Caco-2 (cell line): ENCODE measurements around the gene CHKB. TPM values are rescaled to one million over a fixed set of nuclear protein-coding genes. Genes with fewer than 3 reads are reported as not detected.

ENCODE experiments used
- BruUV-seq: library from RNA; stranded (reverse); fragments of 400-500 nt; replicated peaks from 2 replicates; lab custom pipeline; 2021; lab: Mats Ljungman, UMichigan
- CTCF ChIA-PET: fragments of 300-600 bp; sonication (Branson Sonifier 250); formaldehyde crosslinking; loops from one replicate; lab custom pipeline; 2022; ENCODE audit warnings: antibody characterized with exemption; lab: Charles Lee
- POLR2A ChIA-PET: fragments of 300-600 bp; sonication (Branson Sonifier 250); formaldehyde crosslinking; loops from one replicate; lab custom pipeline; 2022; ENCODE audit warnings: antibody characterized with exemption; lab: Charles Lee
- DNase-seq, 2 experiments: peaks; one replicate each; pipeline versions ENCODE4 v3.0.0 to v3.0.0-alpha.2; 2020 to 2022
- H3K27me3 ChIP-seq: replicated peaks from 2 replicates; pipeline ENCODE4 v1.6.0; 2011; ENCODE audit warnings: low read length; ENCODE audit not compliant: control insufficient read depth, insufficient read depth
- H3K36me3 ChIP-seq: 2 replicates; pipeline ENCODE4 v1.5.1; 2011; ENCODE audit warnings: low read length; ENCODE audit not compliant: control insufficient read depth, insufficient read depth
- H3K4me1 ChIP-seq: fragments of 250-450 bp; sonication (Bioruptor Pico); 2 replicates; pipeline ENCODE4 v1.5.1; 2020; ENCODE audit warnings: mild to moderate bottlenecking
- H3K4me3 ChIP-seq: 2 replicates; pipeline ENCODE4 v1.5.1; 2011; ENCODE audit warnings: low read depth, mild to moderate bottlenecking, control low read depth, low read length
- H3K9me3 ChIP-seq: fragments of 250-450 bp; sonication (Bioruptor Pico); 2 replicates; pipeline ENCODE4 v1.5.1; 2020; ENCODE audit warnings: mild to moderate bottlenecking, moderate library complexity
- H3K27ac Mint-ChIP-seq: one replicate; pipeline ENCODE4 v1.8.0; 2022; ENCODE audit warnings: mixed read lengths; ENCODE audit not compliant: unreplicated experiment
- H3K27me3 Mint-ChIP-seq: one replicate; pipeline ENCODE4 v1.8.0; 2022; ENCODE audit warnings: mixed read lengths; ENCODE audit not compliant: insufficient read depth, unreplicated experiment
- H3K36me3 Mint-ChIP-seq: one replicate; pipeline ENCODE4 v1.8.0; 2022; ENCODE audit warnings: mild to moderate bottlenecking, mixed read lengths; ENCODE audit not compliant: insufficient read depth, unreplicated experiment
- H3K4me1 Mint-ChIP-seq: one replicate; pipeline ENCODE4 v1.8.0; 2022; ENCODE audit warnings: low read depth, mixed read lengths; ENCODE audit not compliant: unreplicated experiment
- H3K4me3 Mint-ChIP-seq: one replicate; pipeline ENCODE4 v1.8.0; 2022; ENCODE audit warnings: mild to moderate bottlenecking, moderate library complexity, mixed read lengths; ENCODE audit not compliant: unreplicated experiment
- H3K9me3 Mint-ChIP-seq: one replicate; pipeline ENCODE4 v1.8.0; 2022; ENCODE audit warnings: mixed read lengths; ENCODE audit not compliant: unreplicated experiment
- intact Hi-C: fragments of 100-400 bp; cut with micrococcal nuclease; formaldehyde crosslinking; loops from one replicate; pipeline ENCODE4 v1.10.0; 2022; ENCODE audit not compliant: unreplicated experiment
- total RNA-seq: library from RNA; stranded (reverse); gene quantifications from 2 replicates; pipeline ENCODE4 v1.2.3, GENCODE V29; 2022
- TF ChIP-seq, protein P1 (sequence below), 2 experiments: fragments of 200-600 bp in 1 of 2; IDR thresholded peaks; 1 replicate in 1 of 2; 2 replicates in 1 of 2; pipeline versions ENCODE4 v1.5.1 to v1.8.0; 2011 to 2022; ENCODE audit warnings: antibody characterized with exemption in 1 of 2, control low read depth in 1 of 2, inconsistent platforms in 1 of 2, low read depth in 1 of 2, low read length in 1 of 2, mild to moderate bottlenecking in 1 of 2, moderate library complexity in 1 of 2; ENCODE audit not compliant: insufficient read depth in 1 of 2, severe bottlenecking in 1 of 2, unreplicated experiment in 1 of 2

CHKB gene
- total RNA-seq, 1 experiment from 2014 or later, result 43.3 TPM

DNA sequence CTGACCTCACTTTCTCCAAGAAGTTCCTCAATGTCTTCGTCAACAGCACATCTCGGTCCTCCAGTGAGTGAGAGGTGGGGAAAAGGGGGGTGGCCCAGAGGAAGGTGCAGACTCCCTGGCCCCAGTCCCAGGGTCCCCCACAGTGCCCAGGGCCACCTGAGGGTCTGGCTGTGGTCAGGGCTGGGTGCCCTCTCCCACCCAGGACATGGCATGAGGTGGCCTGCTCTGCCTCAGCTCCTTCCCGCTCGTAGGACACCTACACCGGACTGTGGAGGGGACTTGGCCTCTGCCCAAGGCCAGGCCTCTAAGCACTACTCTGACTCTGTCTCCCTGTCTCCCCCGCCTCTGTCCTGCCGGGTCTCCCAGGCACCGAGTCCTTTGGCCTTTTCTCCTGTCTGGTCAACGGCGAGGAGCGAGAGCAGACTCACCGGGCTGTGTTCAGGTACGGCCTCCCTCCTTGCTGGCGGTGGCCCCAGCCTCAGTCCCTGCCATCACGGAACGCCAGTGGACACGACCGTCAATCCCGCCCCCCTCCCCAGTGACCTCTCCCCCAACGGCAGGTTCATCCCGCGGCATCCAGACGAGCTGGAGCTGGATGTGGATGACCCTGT is 22.5 kb upstream of the CHKB start:
- Mint-ChIP-seq H3K9me3 (no peaks in the 10 kb centered on the region), H3K27me3 (peaks cover 6% of the 10 kb centered on the region), H3K4me3 (no peak overlapping the region), H3K4me1 (peaks cover under 1% of the 10 kb centered on the region), H3K27ac (no peak overlapping the region), H3K36me3 (no peaks in the 10 kb centered on the region)
- H3K4me3 ChIP-seq, result no peak overlapping the region
- intact Hi-C loops, result no loop called here
- no peaks in the 10 kb centered on the region for H3K27me3 ChIP-seq
- no peaks in the 10 kb centered on the region for H3K9me3 ChIP-seq
- TF ChIP-seq, protein P1, sequence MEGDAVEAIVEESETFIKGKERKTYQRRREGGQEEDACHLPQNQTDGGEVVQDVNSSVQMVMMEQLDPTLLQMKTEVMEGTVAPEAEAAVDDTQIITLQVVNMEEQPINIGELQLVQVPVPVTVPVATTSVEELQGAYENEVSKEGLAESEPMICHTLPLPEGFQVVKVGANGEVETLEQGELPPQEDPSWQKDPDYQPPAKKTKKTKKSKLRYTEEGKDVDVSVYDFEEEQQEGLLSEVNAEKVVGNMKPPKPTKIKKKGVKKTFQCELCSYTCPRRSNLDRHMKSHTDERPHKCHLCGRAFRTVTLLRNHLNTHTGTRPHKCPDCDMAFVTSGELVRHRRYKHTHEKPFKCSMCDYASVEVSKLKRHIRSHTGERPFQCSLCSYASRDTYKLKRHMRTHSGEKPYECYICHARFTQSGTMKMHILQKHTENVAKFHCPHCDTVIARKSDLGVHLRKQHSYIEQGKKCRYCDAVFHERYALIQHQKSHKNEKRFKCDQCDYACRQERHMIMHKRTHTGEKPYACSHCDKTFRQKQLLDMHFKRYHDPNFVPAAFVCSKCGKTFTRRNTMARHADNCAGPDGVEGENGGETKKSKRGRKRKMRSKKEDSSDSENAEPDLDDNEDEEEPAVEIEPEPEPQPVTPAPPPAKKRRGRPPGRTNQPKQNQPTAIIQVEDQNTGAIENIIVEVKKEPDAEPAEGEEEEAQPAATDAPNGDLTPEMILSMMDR (IDR thresholded peaks at IDR 0.05; ENCODE audit: insufficient read depth in 1 of 2, low read depth in 1 of 2, low read length in 1 of 2, severe bottlenecking in 1 of 2, unreplicated experiment in 1 of 2), result no peak
- ChIA-PET CTCF (no interaction called here), POLR2A (no interaction called here)
- no peak for DNase-seq
- no peaks in the 10 kb centered on the region for H3K36me3 ChIP-seq
- H3K4me1 ChIP-seq, result no peaks in the 10 kb centered on the region; the same call in 1 of the 2 replicates
- no TSS peak for BruUV-seq

DNA sequence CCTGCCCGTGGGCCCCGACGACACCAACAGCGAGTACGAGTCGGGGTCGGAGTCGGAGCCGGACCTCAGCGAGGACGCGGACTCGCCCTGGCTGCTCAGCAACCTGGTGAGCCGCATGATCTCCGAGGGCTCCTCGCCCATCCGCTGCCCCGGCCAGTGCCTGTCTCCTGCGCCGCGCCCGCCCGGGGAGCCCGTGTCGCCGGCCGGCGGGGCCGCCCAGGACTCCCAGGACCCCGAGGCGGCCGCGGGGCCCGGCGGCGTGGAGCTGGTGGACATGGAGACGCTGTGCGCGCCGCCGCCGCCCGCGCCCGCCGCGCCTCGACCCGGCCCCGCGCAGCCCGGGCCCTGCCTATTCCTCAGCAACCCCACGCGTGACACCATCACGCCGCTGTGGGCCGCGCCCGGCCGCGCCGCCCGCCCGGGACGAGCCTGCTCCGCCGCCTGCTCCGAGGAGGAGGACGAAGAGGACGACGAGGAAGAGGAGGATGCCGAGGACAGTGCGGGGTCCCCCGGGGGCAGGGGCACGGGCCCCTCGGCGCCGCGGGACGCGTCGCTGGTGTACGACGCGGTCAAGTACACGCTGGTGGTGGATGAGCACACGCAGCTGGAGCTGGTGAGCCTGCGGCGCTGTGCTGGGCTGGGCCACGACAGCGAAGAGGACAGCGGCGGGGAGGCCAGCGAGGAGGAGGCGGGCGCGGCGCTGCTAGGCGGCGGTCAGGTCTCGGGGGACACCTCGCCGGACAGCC is 21.8 kb upstream of the CHKB start:
- peaks cover 5% of the 10 kb centered on the region for H3K4me1 ChIP-seq
- H3K4me3 ChIP-seq, result no peak overlapping the region
- H3K36me3 Mint-ChIP-seq, result no peaks in the 10 kb centered on the region
- no peak for DNase-seq
- H3K4me3 Mint-ChIP-seq, result no peak overlapping the region
- peaks cover 7% of the 10 kb centered on the region for H3K4me1 Mint-ChIP-seq
- peaks cover 7% of the 10 kb centered on the region for H3K27me3 Mint-ChIP-seq
- no peak overlapping the region for H3K27ac Mint-ChIP-seq
- BruUV-seq, result no TSS peak
- TF ChIP-seq, protein P1 (IDR thresholded peaks at IDR 0.05; ENCODE audit: insufficient read depth in 1 of 2, low read depth in 1 of 2, low read length in 1 of 2, severe bottlenecking in 1 of 2, unreplicated experiment in 1 of 2), result no peak
- H3K9me3 Mint-ChIP-seq, result no peaks in the 10 kb centered on the region
- CTCF ChIA-PET, result no interaction called here
- intact Hi-C loops, result no loop called here
- POLR2A ChIA-PET, result no interaction called here
- H3K36me3 ChIP-seq, result no peaks in the 10 kb centered on the region
- H3K9me3 ChIP-seq, result no peaks in the 10 kb centered on the region
- H3K27me3 ChIP-seq, result no peaks in the 10 kb centered on the region

DNA sequence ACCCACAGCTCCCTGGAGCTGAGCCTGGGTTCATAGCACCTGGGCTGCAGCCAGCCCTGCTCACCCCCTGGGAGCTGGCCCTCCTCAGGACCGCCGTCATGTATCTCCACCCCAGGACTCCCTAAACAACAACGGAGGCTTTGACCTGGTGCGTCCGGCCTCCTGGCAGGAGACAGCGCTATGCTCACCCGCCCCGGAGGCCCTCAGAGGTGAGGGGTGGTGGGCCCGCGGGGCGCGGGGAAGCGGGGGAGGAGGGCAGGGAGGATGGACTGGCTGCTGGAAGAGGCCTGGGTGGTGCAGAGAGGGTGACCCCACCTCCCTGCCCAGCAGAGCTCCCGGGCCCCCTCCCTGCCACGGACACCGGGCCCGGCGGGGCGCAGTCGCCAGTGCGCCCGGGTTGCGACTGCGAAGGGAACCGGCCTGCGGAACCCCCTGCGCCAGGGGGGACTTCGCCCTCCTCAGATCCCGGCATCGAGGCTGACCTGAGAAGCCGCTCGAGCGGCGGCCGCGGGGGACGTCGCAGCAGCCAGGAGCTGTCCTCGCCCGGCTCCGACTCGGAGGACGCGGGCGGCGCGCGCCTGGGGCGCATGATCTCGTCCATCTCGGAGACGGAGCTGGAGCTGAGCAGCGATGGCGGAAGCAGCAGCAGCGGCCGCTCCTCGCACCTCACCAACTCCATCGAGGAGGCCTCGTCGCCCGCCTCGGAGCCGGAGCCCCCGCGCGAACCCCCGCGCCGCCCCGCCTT is 21.0 kb upstream of the CHKB start:
- H3K36me3 ChIP-seq, result no peaks in the 10 kb centered on the region
- ChIA-PET POLR2A (no interaction called here), CTCF (no interaction called here)
- Mint-ChIP-seq H3K27ac (no peak overlapping the region), H3K4me3 (no peak overlapping the region), H3K4me1 (peaks cover 7% of the 10 kb centered on the region), H3K9me3 (no peaks in the 10 kb centered on the region), H3K36me3 (no peaks in the 10 kb centered on the region), H3K27me3 (peaks cover 7% of the 10 kb centered on the region)
- BruUV-seq, result no TSS peak
- H3K4me1 ChIP-seq, result peaks cover 5% of the 10 kb centered on the region
- DNase-seq, result no peak
- TF ChIP-seq, protein P1 (IDR thresholded peaks at IDR 0.05; ENCODE audit: insufficient read depth in 1 of 2, low read depth in 1 of 2, low read length in 1 of 2, severe bottlenecking in 1 of 2, unreplicated experiment in 1 of 2), result no peak
- intact Hi-C loops, result no loop called here
- no peak overlapping the region for H3K4me3 ChIP-seq
- no peaks in the 10 kb centered on the region for H3K9me3 ChIP-seq
- no peaks in the 10 kb centered on the region for H3K27me3 ChIP-seq
